Mesothelial cell of epicardium (in vitro differentiated cells): ENCODE data around the gene ATP6V0E1. TPM values are rescaled to one million over a fixed set of nuclear protein-coding genes. Genes with fewer than 3 reads are reported as not detected.

Experiments used
- DNase-seq, 2 experiments: peaks; one replicate each; pipeline ENCODE4 v3.0.0; 2021; ENCODE audit warnings: low spot score in 2 of 2; ENCODE audit not compliant: unreplicated experiment in 2 of 2
- H3K27ac Mint-ChIP-seq: 2 replicates; pipeline ENCODE4 v1.8.0; 2021; ENCODE audit warnings: mixed read lengths
- H3K27me3 Mint-ChIP-seq: 2 replicates; pipeline ENCODE4 v1.8.0; 2021; ENCODE audit warnings: low read depth, mixed read lengths
- H3K36me3 Mint-ChIP-seq: 2 replicates; pipeline ENCODE4 v1.8.0; 2021; ENCODE audit warnings: mixed read lengths
- H3K4me1 Mint-ChIP-seq: 2 replicates; pipeline ENCODE4 v1.8.0; 2021; ENCODE audit warnings: mixed read lengths
- H3K4me3 Mint-ChIP-seq: 2 replicates; pipeline ENCODE4 v1.8.0; 2021; ENCODE audit warnings: mild to moderate bottlenecking, moderate library complexity, mixed read lengths
- H3K9me3 Mint-ChIP-seq: 2 replicates; pipeline ENCODE4 v1.8.0; 2021; ENCODE audit warnings: mixed read lengths
- CTCF ChIP-seq: fragments of 200-600 bp; sonication (generic); IDR thresholded peaks from one replicate; pipeline ENCODE4 v1.5.0; 2021; ENCODE audit warnings: antibody characterized with exemption; ENCODE audit not compliant: unreplicated experiment
- total RNA-seq: library from RNA; stranded (reverse); gene quantifications from 3 replicates; pipeline ENCODE4 v1.2.1, GENCODE V29; 2021

Gene ATP6V0E1
- total RNA-seq, 1 donor from 2014 or later, result 116 TPM

GRCh38 chr5:172951371-172952033 lies 32.1 kb upstream of the ATP6V0E1 start:
- Mint-ChIP-seq H3K4me1 (peaks cover 20% of the 10 kb centered on the region), H3K27me3 (no peaks in the 10 kb centered on the region), H3K9me3 (no peaks in the 10 kb centered on the region), H3K27ac (peak overlapping the region; percentile 97), H3K36me3 (peaks cover 18% of the 10 kb centered on the region), H3K4me3 (no peak overlapping the region)
- no peak for TF ChIP-seq CTCF
- no peak for DNase-seq

GRCh38 chr5:172952034-172952511 lies 31.5 kb upstream of the ATP6V0E1 start:
- TF ChIP-seq CTCF, result no peak
- H3K9me3 Mint-ChIP-seq, result no peaks in the 10 kb centered on the region
- peaks cover 20% of the 10 kb centered on the region for H3K4me1 Mint-ChIP-seq
- no peak overlapping the region for H3K4me3 Mint-ChIP-seq
- peaks cover 16% of the 10 kb centered on the region for H3K36me3 Mint-ChIP-seq
- no peaks in the 10 kb centered on the region for H3K27me3 Mint-ChIP-seq
- H3K27ac Mint-ChIP-seq, result peak overlapping the region; percentile 97
- DNase-seq, result no peak

GRCh38 chr5:172953776-172954675 lies 29.5 kb upstream of the ATP6V0E1 start:
- no peak for TF ChIP-seq CTCF
- DNase-seq, result no peak
- Mint-ChIP-seq H3K36me3 (peaks cover 9% of the 10 kb centered on the region), H3K9me3 (no peaks in the 10 kb centered on the region), H3K27ac (peak overlapping the region; percentile 18), H3K4me3 (no peak overlapping the region), H3K4me1 (peaks cover 22% of the 10 kb centered on the region), H3K27me3 (no peaks in the 10 kb centered on the region)

GRCh38 chr5:172954751-172955159 lies 28.8 kb upstream of the ATP6V0E1 start:
- Mint-ChIP-seq H3K4me1 (peaks cover 25% of the 10 kb centered on the region), H3K27me3 (no peaks in the 10 kb centered on the region), H3K36me3 (peaks cover 6% of the 10 kb centered on the region), H3K4me3 (no peak overlapping the region), H3K9me3 (no peaks in the 10 kb centered on the region), H3K27ac (peak overlapping the region; percentile 17)
- DNase-seq, result no peak
- TF ChIP-seq CTCF, result no peak

- H3K36me3 Mint-ChIP-seq, result peaks cover 6% of the 10 kb centered on the region
- DNase-seq, result no peak
- H3K27ac Mint-ChIP-seq, result no peak overlapping the region
- H3K4me3 Mint-ChIP-seq, result no peak overlapping the region
- H3K9me3 Mint-ChIP-seq, result no peaks in the 10 kb centered on the region
- H3K4me1 Mint-ChIP-seq, result peaks cover 35% of the 10 kb centered on the region
- TF ChIP-seq CTCF, result no peak
- no peaks in the 10 kb centered on the region for H3K27me3 Mint-ChIP-seq
These were observed 27.3 kb upstream of the ATP6V0E1 start for GRCh38 chr5:172956228-172956627.
